Activated T-cell treated with anti-CD3 and anti-CD28 coated beads, Interleukin-2, amount 50 U/mL, for 72 hours (primary cell): ENCODE results near the gene GRAMD1B. TPM values are rescaled to one million over a fixed set of nuclear protein-coding genes. Genes with fewer than 3 reads are reported as not detected.
"Not testable (repeated sequence)": the region's sequence is repeated elsewhere in the genome, so short reads cannot be mapped to it uniquely, and the experiment has no call there.

Source experiments
- ATAC-seq, 2 donors: fragments of 150-1000 bp; cut with Tn5 transposase; replicated peaks in 1 of 2; 2 replicates each; pipeline ENCODE4 v1.10.0; 2021; ENCODE audit warnings: moderate library complexity in 2 of 2, mild to moderate bottlenecking in 1 of 2
- DNase-seq, 2 donors: peaks; one replicate each; pipeline ENCODE4 v3.0.0; 2021 to 2022; ENCODE audit warnings: mixed read lengths in 1 of 2
- H3K27ac Mint-ChIP-seq: one replicate; pipeline ENCODE4 v1.8.0; 2022; ENCODE audit warnings: mild to moderate bottlenecking, moderate library complexity, mixed read lengths
- H3K27me3 Mint-ChIP-seq: one replicate; pipeline ENCODE4 v1.8.0; 2022; ENCODE audit warnings: low read depth, mixed read lengths
- H3K36me3 Mint-ChIP-seq, 2 donors: one replicate each; pipeline ENCODE4 v1.8.0; 2022; ENCODE audit warnings: mixed read lengths in 2 of 2, mild to moderate bottlenecking in 1 of 2; ENCODE audit not compliant: insufficient read depth in 2 of 2
- H3K4me1 Mint-ChIP-seq: one replicate; pipeline ENCODE4 v1.8.0; 2022; ENCODE audit warnings: low read depth, mixed read lengths
- H3K4me3 Mint-ChIP-seq, 2 donors: one replicate each; pipeline ENCODE4 v1.8.0; 2022; ENCODE audit warnings: mild to moderate bottlenecking in 2 of 2, mixed read lengths in 2 of 2, moderate library complexity in 2 of 2
- H3K9me3 Mint-ChIP-seq, 2 donors: one replicate each; pipeline ENCODE4 v1.8.0; 2022; ENCODE audit warnings: mixed read lengths in 2 of 2
- total RNA-seq, 2 donors: library from RNA; stranded (reverse); gene quantifications; one replicate each; pipeline ENCODE4 v1.2.3, GENCODE V29; 2022

Gene GRAMD1B
- total RNA-seq, 2 donors from 2014 or later = 64.0 to 107 TPM

GRCh38 chr11:123491241-123491640, 61.2 kb downstream of the GRAMD1B start:
- Mint-ChIP-seq H3K4me1 (peaks cover 5% of the 10 kb centered on the region), H3K27me3 (no peaks in the 10 kb centered on the region), H3K27ac (no peak overlapping the region), H3K4me3 (no peak overlapping the region), H3K9me3 (no peaks in the 10 kb centered on the region), H3K36me3 (no peaks in the 10 kb centered on the region)
- ATAC-seq (no peak), DNase-seq (no peak)

- H3K4me3 Mint-ChIP-seq = no peak overlapping the region
- H3K4me1 Mint-ChIP-seq = peaks cover 5% of the 10 kb centered on the region
- DNase-seq (no peak), ATAC-seq (no peak)
- no peaks in the 10 kb centered on the region for H3K9me3 Mint-ChIP-seq
- H3K27me3 Mint-ChIP-seq = no peaks in the 10 kb centered on the region
- H3K27ac Mint-ChIP-seq = no peak overlapping the region
- H3K36me3 Mint-ChIP-seq = no peaks in the 10 kb centered on the region
Measured at GRCh38 chr11:123493349-123494063, 63.4 kb downstream of the GRAMD1B start.

GRCh38 chr11:123494195-123495050, 64.4 kb downstream of the GRAMD1B start:
- Mint-ChIP-seq H3K4me1 (peaks cover 5% of the 10 kb centered on the region), H3K4me3 (no peak overlapping the region), H3K36me3 (no peaks in the 10 kb centered on the region), H3K27ac (no peak overlapping the region), H3K9me3 (no peaks in the 10 kb centered on the region), H3K27me3 (no peaks in the 10 kb centered on the region)
- DNase-seq (no peak), ATAC-seq (no peak)

- ATAC-seq (no peak), DNase-seq (no peak)
- H3K4me1 Mint-ChIP-seq = peaks cover 26% of the 10 kb centered on the region
- no peak overlapping the region for H3K4me3 Mint-ChIP-seq
- peaks cover 0 to 3% of the 10 kb centered on the region in 2 donors for H3K36me3 Mint-ChIP-seq
- H3K27ac Mint-ChIP-seq = no peak overlapping the region
- H3K9me3 Mint-ChIP-seq = no peaks in the 10 kb centered on the region
- H3K27me3 Mint-ChIP-seq = no peaks in the 10 kb centered on the region
Measured at GRCh38 chr11:123504401-123504800, 74.3 kb downstream of the GRAMD1B start.

GRCh38 chr11:123505546-123506299, 75.7 kb downstream of the GRAMD1B start:
- peak overlapping the region; percentile 3 for H3K27ac Mint-ChIP-seq
- H3K4me1 Mint-ChIP-seq = peaks cover 27% of the 10 kb centered on the region
- H3K36me3 Mint-ChIP-seq = peaks cover 0 to 3% of the 10 kb centered on the region in 2 donors
- H3K27me3 Mint-ChIP-seq = no peaks in the 10 kb centered on the region
- no peak overlapping the region for H3K4me3 Mint-ChIP-seq
- no peaks in the 10 kb centered on the region for H3K9me3 Mint-ChIP-seq
- ATAC-seq (no peak), DNase-seq (no peak)

GRCh38 chr11:123507043-123507442, 77.0 kb downstream of the GRAMD1B start:
- peak in 1 of 2 donors; percentile 25 for DNase-seq
- Mint-ChIP-seq H3K9me3 (no peaks in the 10 kb centered on the region), H3K4me1 (peaks cover 35% of the 10 kb centered on the region), H3K36me3 (peaks cover 3% of the 10 kb centered on the region in 2 donors), H3K27ac (peak overlapping the region; percentile 4), H3K27me3 (no peaks in the 10 kb centered on the region), H3K4me3 (no peak overlapping the region)
- ATAC-seq = peak; percentile 56 to 69

GRCh38 chr11:123509737-123510578, 79.9 kb downstream of the GRAMD1B start:
- no peak for ATAC-seq
- no peak for DNase-seq
- H3K4me3 Mint-ChIP-seq = no peak overlapping the region
- no peaks in the 10 kb centered on the region for H3K27me3 Mint-ChIP-seq
- no peak overlapping the region for H3K27ac Mint-ChIP-seq
- H3K36me3 Mint-ChIP-seq = peaks cover 6 to 9% of the 10 kb centered on the region in 2 donors
- H3K9me3 Mint-ChIP-seq = no peaks in the 10 kb centered on the region
- H3K4me1 Mint-ChIP-seq = peaks cover 25% of the 10 kb centered on the region

GRCh38 chr11:123510579-123510905, 80.5 kb downstream of the GRAMD1B start:
- H3K27me3 Mint-ChIP-seq = no peaks in the 10 kb centered on the region
- peaks cover 24% of the 10 kb centered on the region for H3K4me1 Mint-ChIP-seq
- H3K9me3 Mint-ChIP-seq = no peaks in the 10 kb centered on the region
- H3K4me3 Mint-ChIP-seq = no peak overlapping the region
- H3K27ac Mint-ChIP-seq = no peak overlapping the region
- peaks cover 6 to 10% of the 10 kb centered on the region in 2 donors for H3K36me3 Mint-ChIP-seq
- DNase-seq (no peak), ATAC-seq (no peak)

GRCh38 chr11:123511037-123511870, 81.2 kb downstream of the GRAMD1B start:
- no peak overlapping the region for H3K4me3 Mint-ChIP-seq
- peaks cover 3 to 10% of the 10 kb centered on the region in 2 donors for H3K36me3 Mint-ChIP-seq
- H3K4me1 Mint-ChIP-seq = peaks cover 16% of the 10 kb centered on the region
- DNase-seq = peak; percentile 72
- ATAC-seq = peak; percentile 90 to 93
- no peaks in the 10 kb centered on the region for H3K9me3 Mint-ChIP-seq
- H3K27me3 Mint-ChIP-seq = no peaks in the 10 kb centered on the region
- no peak overlapping the region for H3K27ac Mint-ChIP-seq

- H3K4me3 Mint-ChIP-seq, DNase-seq, H3K27ac Mint-ChIP-seq, ATAC-seq, H3K9me3 Mint-ChIP-seq, H3K27me3 Mint-ChIP-seq: not testable (repeated sequence)
- Mint-ChIP-seq H3K4me1 (peaks cover 25% of the 10 kb centered on the region), H3K36me3 (peaks cover 3 to 10% of the 10 kb centered on the region in 2 donors)
Measured at GRCh38 chr11:123513309-123513708, 83.2 kb downstream of the GRAMD1B start.

- Mint-ChIP-seq H3K4me3 (no peak overlapping the region), H3K9me3 (no peaks in the 10 kb centered on the region), H3K27me3 (no peaks in the 10 kb centered on the region), H3K36me3 (peaks cover 3 to 7% of the 10 kb centered on the region in 2 donors), H3K27ac (no peak overlapping the region), H3K4me1 (peaks cover 22% of the 10 kb centered on the region)
- DNase-seq (no peak), ATAC-seq (no peak)
Measured at GRCh38 chr11:123516238-123516637, 86.2 kb downstream of the GRAMD1B start.
